ENCODE results near the gene TOM1L2. TPM values are rescaled to one million over a fixed set of nuclear protein-coding genes. Genes with fewer than 3 reads are reported as not detected.
A peak's percentile ranks its signal among the peaks of the same experiment; 100 is the strongest.

The TOM1L2 gene
- total RNA-seq, 1 experiment from 2014 or later = 34.2 TPM

GRCh38 chr17:17795296-17795695 is 176.9 kb downstream of the TOM1L2 start:
- H3K36me3 Mint-ChIP-seq (ENCODE audit: insufficient read depth, unreplicated experiment) = peaks cover 33% of the 10 kb centered on the region
- no peaks in the 10 kb centered on the region for H3K9me3 Mint-ChIP-seq (ENCODE audit: unreplicated experiment)
- H3K27me3 Mint-ChIP-seq (ENCODE audit: insufficient read depth, unreplicated experiment) = no peaks in the 10 kb centered on the region
- no peak for DNase-seq (ENCODE audit: unreplicated experiment)
- no peak overlapping the region for H3K27ac Mint-ChIP-seq (ENCODE audit: low read depth, unreplicated experiment)
- H3K4me1 Mint-ChIP-seq (ENCODE audit: insufficient read depth, unreplicated experiment) = no peaks in the 10 kb centered on the region
- TF ChIP-seq CTCF (IDR thresholded peaks at IDR 0.05; ENCODE audit: unreplicated experiment) = no peak
- ChIA-PET POLR2A (no interaction called here), CTCF (interaction anchor here (0.6 to 1.5 kb wide), 2 partner anchors 10 to 21 kb away, joined by 3 to 4 read pairs; no protein-coding TSS in a partner anchor)
- no TSS peak for BruUV-seq (replicated peaks)
- intact Hi-C loops (cut with micrococcal nuclease) = no loop called here
- no peak overlapping the region for H3K4me3 Mint-ChIP-seq (ENCODE audit: unreplicated experiment)

- intact Hi-C loops (cut with micrococcal nuclease) = no loop called here
- no peak overlapping the region for H3K4me3 Mint-ChIP-seq (ENCODE audit: unreplicated experiment)
- BruUV-seq (replicated peaks) = TSS peak; percentile 9
- DNase-seq (ENCODE audit: unreplicated experiment) = no peak
- ChIA-PET CTCF (interaction anchor here (0.6 to 0.7 kb wide), 2 partner anchors 10 to 20 kb away, joined by 3 to 4 read pairs; no protein-coding TSS in a partner anchor), POLR2A (no interaction called here)
- H3K27me3 Mint-ChIP-seq (ENCODE audit: insufficient read depth, unreplicated experiment) = no peaks in the 10 kb centered on the region
- H3K36me3 Mint-ChIP-seq (ENCODE audit: insufficient read depth, unreplicated experiment) = peaks cover 25% of the 10 kb centered on the region
- no peaks in the 10 kb centered on the region for H3K4me1 Mint-ChIP-seq (ENCODE audit: insufficient read depth, unreplicated experiment)
- no peak overlapping the region for H3K27ac Mint-ChIP-seq (ENCODE audit: low read depth, unreplicated experiment)
- TF ChIP-seq CTCF (IDR thresholded peaks at IDR 0.05; ENCODE audit: unreplicated experiment) = no peak
- H3K9me3 Mint-ChIP-seq (ENCODE audit: unreplicated experiment) = no peaks in the 10 kb centered on the region
Observed at GRCh38 chr17:17794382-17794781, 177.8 kb downstream of the TOM1L2 start.

Small RNAs within 50 kb of the gene (microRNA-seq; reads per million reads assigned to microRNA genes)
- gene MIR33B (257 reads per million, percentile 77 among the genes with 10 or more reads in this experiment), gene MIR6777 (0.79 reads per million)

Other genes with a start within 250 kb of the TOM1L2 start
- gene SREBF1, start 135.4 kb downstream of the TOM1L2 start, total RNA-seq (2022) = 87.1 and 91.7 TPM in 2 replicates
- 2.3 and 3.1 TPM in 2 replicates for gene DRC3, start 462 bp upstream of the TOM1L2 start, total RNA-seq (2022)
- gene ATPAF2, start 66.8 kb upstream of the TOM1L2 start, total RNA-seq (2022) = 12.4 and 18.6 TPM in 2 replicates
- 9.8 and 11.0 TPM in 2 replicates for gene GID4, start 67.0 kb upstream of the TOM1L2 start, total RNA-seq (2022)
- gene DRG2, start 115.5 kb upstream of the TOM1L2 start, total RNA-seq (2022) = 33.8 and 39.5 TPM in 2 replicates
- 0.20 and 1.1 TPM in 2 replicates for gene MYO15A, start 136.4 kb upstream of the TOM1L2 start, total RNA-seq (2022)
- gene ALKBH5, start 211.4 kb upstream of the TOM1L2 start, total RNA-seq (2022) = 69.5 and 85.1 TPM in 2 replicates

Data from MCF 10A (cell line).